SU-DHL-6 (cell line): ENCODE data around the gene TSC22D4.

Experiments
- H2AFZ ChIP-seq: fragments of 200-600 bp; sonication (generic); 2 replicates; pipeline ENCODE4 v1.6.1; 2014; ENCODE audit warnings: low read depth, mild to moderate bottlenecking, moderate library complexity, mixed read lengths, antibody characterized with exemption, low read length; ENCODE audit not compliant: severe bottlenecking
- H3F3A ChIP-seq: fragments of 200-600 bp; shearing (Covaris generic); 2 replicates; pipeline ENCODE4 v1.6.0; 2016; ENCODE audit warnings: antibody characterized with exemption, mild to moderate bottlenecking; ENCODE audit not compliant: insufficient read depth
- H3K27ac ChIP-seq: fragments of 200-600 bp; sonication (generic); 2 replicates; pipeline ENCODE4 v1.5.1; 2016; ENCODE audit warnings: low read depth, mild to moderate bottlenecking, low read length, moderate library complexity, mixed read lengths
- H3K27me3 ChIP-seq: fragments of 200-600 bp; sonication (generic), shearing (Covaris generic); 2 replicates; pipeline ENCODE4 v1.6.0; 2014; ENCODE audit warnings: mild to moderate bottlenecking, low read length
- H3K36me3 ChIP-seq: fragments of 200-600 bp; sonication (generic); 2 replicates; pipeline ENCODE4 v1.6.1; 2014; ENCODE audit warnings: mild to moderate bottlenecking, low read length, mixed read lengths
- H3K4me2 ChIP-seq: fragments of 300-600, 200-600 bp; shearing (Covaris generic), sonication (generic); 2 replicates; pipeline ENCODE4 v1.6.0; 2014; ENCODE audit warnings: low read length, low read depth, mild to moderate bottlenecking; ENCODE audit not compliant: poor library complexity, severe bottlenecking
- H3K4me3 ChIP-seq: fragments of 200-600 bp; sonication (generic); 2 replicates; pipeline ENCODE4 v1.5.1; 2014; ENCODE audit warnings: antibody characterized with exemption, low read length, mild to moderate bottlenecking, mixed read lengths; ENCODE audit not compliant: insufficient read depth, poor library complexity, severe bottlenecking
- H3K79me2 ChIP-seq: fragments of 200-600 bp; sonication (generic); 2 replicates; pipeline ENCODE4 v1.6.1; 2014; ENCODE audit warnings: mild to moderate bottlenecking, low read length, moderate library complexity; ENCODE audit not compliant: insufficient read depth
- H3K9ac ChIP-seq: fragments of 200-600 bp; sonication (generic); 2 replicates; pipeline ENCODE4 v1.7.0; 2014; ENCODE audit warnings: mild to moderate bottlenecking, low read length
- H3K9me2 ChIP-seq: fragments of 200-600 bp; sonication (generic); replicated peaks from 2 replicates; pipeline ENCODE4 v1.6.1; 2014; ENCODE audit warnings: low read length; ENCODE audit not compliant: insufficient read depth
- H3K9me3 ChIP-seq: fragments of 200-600 bp; sonication (generic); 2 replicates; pipeline ENCODE4 v1.6.1; 2014; ENCODE audit warnings: low read length, mixed read lengths; ENCODE audit not compliant: insufficient read depth
- H4K20me1 ChIP-seq: fragments of 200-600 bp; sonication (generic); 2 replicates; pipeline ENCODE4 v1.6.1; 2014; ENCODE audit warnings: low read depth, mild to moderate bottlenecking, antibody characterized with exemption, low read length, moderate library complexity, mixed read lengths
- EZH2phosphoT487 ChIP-seq: fragments of 200-600 bp; sonication (generic), shearing (Covaris generic); conservative IDR thresholded peaks from 2 replicates; pipeline ENCODE4 v1.6.1; 2018; ENCODE audit warnings: mild to moderate bottlenecking, antibody characterized with exemption, low read length, moderate library complexity, mixed read lengths
- TF ChIP-seq, protein P1 (sequence below): fragments of 200-600 bp; sonication (generic); IDR thresholded peaks from one replicate; pipeline ENCODE4 v1.5.1; 2017; ENCODE audit warnings: antibody characterized with exemption, mild to moderate bottlenecking, low read length, moderate library complexity; ENCODE audit not compliant: insufficient read depth, poor library complexity, severe bottlenecking

Gene TSC22D4

DNA sequence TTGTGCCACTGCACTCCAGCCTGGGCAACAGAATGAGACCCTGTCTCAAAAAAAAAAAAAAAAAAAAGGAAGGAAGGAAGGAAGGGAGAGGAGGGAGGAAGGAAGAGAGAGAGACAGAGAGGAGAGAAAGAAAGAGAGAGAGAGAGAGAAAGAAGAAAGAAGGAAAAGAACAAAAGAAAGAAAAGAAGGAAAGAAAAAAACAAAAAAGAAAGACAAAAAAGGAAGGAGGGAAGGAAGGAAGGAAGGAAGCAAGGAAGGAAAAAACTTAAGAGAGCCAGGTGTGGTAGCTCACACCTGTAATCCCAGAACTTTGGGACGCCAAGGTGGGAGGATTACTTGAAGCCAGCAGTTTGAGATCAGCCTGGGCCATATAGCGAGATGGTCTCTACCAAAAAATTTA lies 14.2 kb downstream of the TSC22D4 start:
- Histone ChIP-seq H3K27ac (no peak overlapping the region), H3K79me2 (no peaks in the 10 kb centered on the region), H3F3A (no peaks in the 10 kb centered on the region), H3K4me2 (no peak overlapping the region), H2AFZ (no peak overlapping the region), H4K20me1 (no peaks in the 10 kb centered on the region), H3K9ac (no peak overlapping the region), H3K36me3 (no peaks in the 10 kb centered on the region), H3K27me3 (no peaks in the 10 kb centered on the region), H3K9me2 (no peaks in the 10 kb centered on the region), H3K4me3 (no peak overlapping the region), H3K9me3 (no peaks in the 10 kb centered on the region)
- TF ChIP-seq, protein P1, sequence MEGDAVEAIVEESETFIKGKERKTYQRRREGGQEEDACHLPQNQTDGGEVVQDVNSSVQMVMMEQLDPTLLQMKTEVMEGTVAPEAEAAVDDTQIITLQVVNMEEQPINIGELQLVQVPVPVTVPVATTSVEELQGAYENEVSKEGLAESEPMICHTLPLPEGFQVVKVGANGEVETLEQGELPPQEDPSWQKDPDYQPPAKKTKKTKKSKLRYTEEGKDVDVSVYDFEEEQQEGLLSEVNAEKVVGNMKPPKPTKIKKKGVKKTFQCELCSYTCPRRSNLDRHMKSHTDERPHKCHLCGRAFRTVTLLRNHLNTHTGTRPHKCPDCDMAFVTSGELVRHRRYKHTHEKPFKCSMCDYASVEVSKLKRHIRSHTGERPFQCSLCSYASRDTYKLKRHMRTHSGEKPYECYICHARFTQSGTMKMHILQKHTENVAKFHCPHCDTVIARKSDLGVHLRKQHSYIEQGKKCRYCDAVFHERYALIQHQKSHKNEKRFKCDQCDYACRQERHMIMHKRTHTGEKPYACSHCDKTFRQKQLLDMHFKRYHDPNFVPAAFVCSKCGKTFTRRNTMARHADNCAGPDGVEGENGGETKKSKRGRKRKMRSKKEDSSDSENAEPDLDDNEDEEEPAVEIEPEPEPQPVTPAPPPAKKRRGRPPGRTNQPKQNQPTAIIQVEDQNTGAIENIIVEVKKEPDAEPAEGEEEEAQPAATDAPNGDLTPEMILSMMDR: no peak
- no peak for TF ChIP-seq EZH2phosphoT487

GRCh38 chr7:100464210-100464660 lies 14.8 kb downstream of the TSC22D4 start, which contains the start of gene SPACDR:
SPACDR (minus strand) TSS chr7:100464260; CDS start chr7:100464025, 235 bp downstream.
- no peaks in the 10 kb centered on the region for H3F3A ChIP-seq
- no peak for TF ChIP-seq EZH2phosphoT487
- TF ChIP-seq, protein P1: no peak
- no peaks in the 10 kb centered on the region for H3K79me2 ChIP-seq
- no peak within 1 kb of the TSS for H3K4me2 ChIP-seq
- H3K36me3 ChIP-seq: no peaks in the 10 kb centered on the region
- no peaks in the 10 kb centered on the region for H3K27me3 ChIP-seq
- no peak within 1 kb of the TSS for H3K27ac ChIP-seq
- no peak within 1 kb of the TSS for H3K4me3 ChIP-seq
- H4K20me1 ChIP-seq: no peaks in the 10 kb centered on the region
- H3K9me3 ChIP-seq: no peaks in the 10 kb centered on the region
- H3K9me2 ChIP-seq: no peaks in the 10 kb centered on the region
- H2AFZ ChIP-seq: no peak within 1 kb of the TSS
- H3K9ac ChIP-seq: no peak within 1 kb of the TSS

- Histone ChIP-seq H4K20me1 (no peaks in the 10 kb centered on the region), H3K4me2 (no peak overlapping the region), H3K79me2 (no peaks in the 10 kb centered on the region), H3K9me3 (no peaks in the 10 kb centered on the region), H3K9ac (no peak overlapping the region), H3K27ac (no peak overlapping the region), H3F3A (no peaks in the 10 kb centered on the region), H2AFZ (no peak overlapping the region), H3K4me3 (no peak overlapping the region), H3K36me3 (no peaks in the 10 kb centered on the region), H3K9me2 (no peaks in the 10 kb centered on the region), H3K27me3 (no peaks in the 10 kb centered on the region)
- TF ChIP-seq, protein P1: no peak
- TF ChIP-seq EZH2phosphoT487: no peak
Measured at GRCh38 chr7:100457033-100457432, 22.0 kb downstream of the TSC22D4 start.
